GM19463 (cell line): ENCODE data around the gene RNF187.

Experiments
- ATAC-seq: cut with Tn5 transposase; IDR thresholded peaks from one replicate; pipeline ENCODE4 v1.9.1; 2021; ENCODE audit warnings: mild to moderate bottlenecking, moderate library complexity; ENCODE audit not compliant: unreplicated experiment

The RNF187 gene

DNA sequence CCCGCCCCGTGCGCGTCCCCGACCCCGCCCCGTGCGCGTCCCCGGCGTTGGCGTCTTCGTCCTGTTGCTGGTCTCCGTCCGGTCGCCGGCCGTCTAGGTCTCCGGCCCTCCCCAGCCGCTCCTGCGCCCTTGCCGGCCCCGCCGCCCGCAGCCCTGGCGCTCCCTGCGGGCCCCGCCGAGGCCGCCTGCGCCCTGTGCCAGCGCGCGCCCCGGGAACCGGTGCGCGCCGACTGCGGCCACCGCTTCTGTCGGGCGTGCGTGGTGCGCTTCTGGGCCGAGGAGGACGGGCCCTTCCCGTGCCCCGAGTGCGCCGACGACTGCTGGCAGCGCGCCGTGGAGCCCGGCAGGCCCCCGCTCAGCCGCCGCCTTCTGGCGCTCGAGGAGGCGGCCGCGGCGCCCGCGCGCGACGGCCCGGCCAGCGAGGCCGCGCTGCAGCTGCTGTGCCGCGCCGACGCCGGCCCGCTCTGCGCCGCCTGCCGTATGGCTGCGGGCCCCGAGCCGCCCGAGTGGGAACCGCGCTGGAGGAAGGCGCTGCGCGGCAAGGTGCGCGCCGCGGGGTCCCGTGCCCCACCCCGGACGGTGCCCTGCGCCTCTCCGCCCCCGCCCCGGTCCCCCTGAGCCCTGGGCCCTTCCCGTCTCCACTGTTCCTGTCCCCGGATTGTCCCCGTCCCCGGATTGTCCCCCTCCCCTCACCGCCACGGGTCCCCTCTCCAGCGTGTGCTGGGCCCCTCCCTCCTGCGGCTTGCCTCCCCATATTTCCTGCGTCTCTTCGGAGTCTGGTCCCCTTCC lies at the start of gene RNF187:
RNF187 (plus strand) TSS at position 47 of the 789 bp plus-strand sequence.
- peak; percentile 55 for ATAC-seq

DNA sequence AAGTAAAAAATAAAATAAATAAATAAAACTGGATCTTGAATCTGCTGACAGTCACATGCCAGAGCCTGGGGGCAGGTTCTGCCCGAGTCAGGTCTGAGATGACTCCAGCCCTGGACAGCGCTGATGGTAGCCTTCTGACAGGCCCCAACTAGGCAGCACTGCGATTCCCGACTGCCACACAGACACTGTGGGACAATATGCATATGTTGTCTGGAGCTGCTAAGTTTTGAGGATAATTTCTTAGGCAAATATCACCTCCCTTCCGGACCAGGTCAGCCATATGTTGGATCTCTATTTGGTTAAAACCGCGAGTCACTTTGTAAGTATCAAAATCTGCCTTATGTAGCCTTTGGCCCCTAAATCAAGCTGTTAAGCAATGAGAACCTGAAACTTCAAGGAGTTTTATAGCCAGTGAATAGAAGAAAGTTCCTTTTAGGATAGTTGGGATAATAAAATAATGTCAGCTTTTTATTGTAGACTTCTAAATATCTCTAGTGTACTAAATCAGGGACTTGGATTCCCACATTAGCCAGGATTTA lies 49.7 kb upstream of the RNF187 start:
- ATAC-seq = no peak

DNA sequence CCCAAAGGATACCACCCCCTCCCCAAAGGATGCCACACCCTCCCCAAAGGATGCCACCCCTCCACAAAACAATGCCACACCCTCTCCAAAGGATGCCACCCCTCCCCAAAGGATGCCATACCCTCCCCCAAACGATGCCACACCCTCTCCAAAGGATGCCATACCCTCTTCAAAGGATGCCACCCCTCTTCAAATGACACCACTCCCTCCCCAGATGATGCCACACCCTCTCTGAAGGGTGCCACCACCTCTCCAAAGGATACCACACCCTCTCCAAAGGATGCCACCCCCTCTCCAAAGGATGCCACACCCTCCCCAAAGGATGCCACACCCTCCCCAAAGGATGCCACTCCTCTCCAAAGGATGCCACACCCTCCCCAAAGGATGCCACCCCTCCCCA lies 48.9 kb upstream of the RNF187 start:
- no peak for ATAC-seq

DNA sequence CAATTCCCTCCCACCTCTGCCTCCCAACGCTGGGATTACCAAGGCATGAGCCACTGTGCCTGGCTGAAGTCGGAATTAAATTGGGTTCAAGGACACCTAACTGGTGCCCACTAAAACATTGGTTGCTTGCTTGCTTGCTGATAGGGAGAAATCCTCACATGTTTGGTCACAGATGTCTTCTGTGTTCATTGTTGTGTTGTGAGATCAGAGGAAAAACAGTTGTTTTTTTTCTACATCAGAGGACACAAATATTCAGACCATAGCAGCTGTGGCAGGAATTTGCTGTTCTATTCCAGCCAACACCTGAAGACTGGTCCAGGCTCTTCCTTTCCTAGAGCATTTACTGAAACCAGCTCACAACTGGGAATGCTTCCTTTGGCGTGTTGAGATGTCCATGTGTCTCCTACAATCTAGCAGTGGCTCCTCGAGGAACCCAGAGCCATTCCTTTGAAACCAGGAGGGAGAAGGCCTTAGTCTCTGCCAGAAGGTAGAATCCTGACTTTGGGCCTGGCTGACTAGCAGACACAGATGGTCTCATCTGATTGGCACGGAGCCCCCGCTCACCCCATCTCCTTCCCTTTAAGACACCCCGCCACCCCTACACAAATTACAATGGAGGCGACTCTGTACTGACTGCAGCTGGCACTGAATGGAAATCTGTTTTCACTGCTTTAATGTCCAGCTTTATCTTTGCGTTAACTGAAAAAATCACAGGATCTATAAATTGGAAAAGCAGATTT lies 46.3 kb upstream of the RNF187 start:
- ATAC-seq = no peak

DNA sequence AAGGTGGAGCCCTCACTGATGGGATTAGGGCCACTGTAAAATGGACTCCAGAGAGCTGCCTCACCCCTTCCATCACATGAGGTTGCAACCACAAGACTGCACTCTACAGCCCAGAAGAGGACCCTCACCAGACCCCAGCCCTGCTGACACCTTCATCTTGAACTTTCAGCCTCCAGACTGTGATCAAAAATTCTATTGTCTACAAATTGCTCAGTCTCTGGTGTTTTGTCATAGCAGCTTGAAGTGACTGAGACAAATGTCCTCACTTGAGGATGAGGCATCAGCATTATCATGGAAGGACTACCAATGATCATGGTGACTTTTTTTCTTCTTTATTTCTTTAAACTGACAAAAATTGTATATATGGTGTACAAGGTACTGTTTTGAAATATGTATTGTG lies 43.8 kb upstream of the RNF187 start:
- ATAC-seq = no peak

DNA sequence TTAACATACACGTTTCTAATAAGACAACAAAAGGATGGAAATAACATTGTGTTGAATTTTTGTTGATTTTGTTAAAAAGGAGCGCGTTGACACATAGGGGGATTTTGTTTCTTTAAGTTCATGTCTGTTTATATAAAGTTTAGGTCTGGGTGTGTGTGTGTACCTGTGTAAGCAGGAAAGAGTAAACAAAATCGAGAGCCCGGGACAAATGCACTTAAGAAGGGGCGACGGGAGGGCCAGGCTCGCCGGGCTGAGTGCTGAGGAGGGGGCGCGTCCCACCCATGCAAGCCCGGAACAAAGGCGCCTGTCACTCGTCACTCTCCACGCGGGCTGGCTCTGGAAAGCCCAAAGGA lies 41.7 kb upstream of the RNF187 start:
- ATAC-seq = no peak

DNA sequence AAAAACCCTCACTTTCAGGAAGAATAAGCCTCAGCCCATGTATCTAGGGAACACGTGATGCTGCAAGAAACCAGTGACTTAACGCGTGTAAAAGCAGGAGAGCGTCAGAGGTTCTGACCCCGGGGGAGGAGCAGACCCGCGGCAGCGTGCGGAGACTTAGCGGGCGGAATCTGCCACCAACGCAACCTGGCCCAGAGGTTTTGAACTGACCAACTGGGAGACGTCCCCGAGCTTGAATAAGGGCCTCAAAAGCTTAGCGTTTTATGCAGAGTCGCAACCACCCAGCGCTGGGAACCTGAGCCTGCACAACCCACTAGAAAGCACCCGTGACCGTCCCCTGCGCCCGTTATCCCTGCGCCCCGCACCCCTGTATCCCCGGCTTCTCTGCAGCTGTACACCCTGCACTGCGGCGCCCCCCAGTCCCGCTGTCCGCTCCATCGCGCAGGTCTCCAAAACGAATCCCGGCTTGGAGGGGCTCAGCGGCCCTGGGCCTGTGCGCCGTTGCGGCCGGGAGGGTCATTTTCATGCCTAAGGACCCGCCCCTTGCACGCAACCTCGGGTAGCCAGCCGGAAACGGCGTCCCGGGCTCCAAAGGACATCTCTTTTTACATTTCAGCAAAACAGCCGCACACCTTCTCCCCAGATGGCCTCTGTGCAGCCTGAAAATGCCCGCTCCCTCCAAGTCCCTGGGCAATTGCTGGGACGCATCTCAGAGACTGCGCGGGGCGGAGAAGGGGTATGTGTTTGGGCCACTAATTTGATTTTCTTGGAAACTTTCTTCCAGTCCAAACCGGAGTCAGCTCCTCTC lies 41.1 kb upstream of the RNF187 start:
- ATAC-seq = no peak

DNA sequence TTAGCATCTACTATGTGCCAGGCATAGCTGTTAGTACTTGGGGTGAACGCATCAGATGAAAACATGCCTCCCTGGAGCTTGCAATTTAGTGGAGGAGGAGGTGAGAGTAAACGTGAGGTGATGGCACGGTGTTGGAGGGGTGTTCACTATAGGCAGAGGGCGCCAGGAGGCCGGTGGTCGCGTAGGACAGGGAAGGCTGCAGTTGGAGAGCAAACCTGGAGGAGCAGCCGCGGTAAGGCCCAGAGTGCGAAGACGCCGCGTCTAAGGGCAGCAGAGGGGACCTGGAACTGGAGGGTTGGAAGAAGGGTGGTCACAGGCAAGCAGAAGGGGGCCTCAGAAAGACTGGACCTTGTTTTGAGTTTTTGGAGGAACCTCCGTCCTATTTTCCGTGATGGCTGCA lies 40.3 kb upstream of the RNF187 start:
- ATAC-seq = no peak

DNA sequence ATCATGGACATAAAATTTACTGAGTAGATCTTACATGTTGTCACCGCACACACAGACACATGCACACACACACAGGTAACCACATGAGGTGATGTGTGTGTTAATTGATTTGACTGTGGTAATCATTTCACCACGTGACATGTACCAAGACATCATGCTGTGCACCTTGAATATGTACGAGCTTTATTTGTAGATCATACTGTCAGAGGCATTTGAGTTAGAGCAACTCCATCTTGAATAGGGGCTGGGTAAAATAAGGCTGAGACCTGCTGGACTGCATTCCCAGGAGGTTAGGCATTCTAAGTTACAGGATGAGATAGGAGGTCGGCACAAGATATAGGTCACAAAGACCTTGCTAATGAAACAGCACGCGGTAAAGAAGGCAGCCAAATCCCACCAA lies 38.8 kb upstream of the RNF187 start:
- ATAC-seq = no peak

DNA sequence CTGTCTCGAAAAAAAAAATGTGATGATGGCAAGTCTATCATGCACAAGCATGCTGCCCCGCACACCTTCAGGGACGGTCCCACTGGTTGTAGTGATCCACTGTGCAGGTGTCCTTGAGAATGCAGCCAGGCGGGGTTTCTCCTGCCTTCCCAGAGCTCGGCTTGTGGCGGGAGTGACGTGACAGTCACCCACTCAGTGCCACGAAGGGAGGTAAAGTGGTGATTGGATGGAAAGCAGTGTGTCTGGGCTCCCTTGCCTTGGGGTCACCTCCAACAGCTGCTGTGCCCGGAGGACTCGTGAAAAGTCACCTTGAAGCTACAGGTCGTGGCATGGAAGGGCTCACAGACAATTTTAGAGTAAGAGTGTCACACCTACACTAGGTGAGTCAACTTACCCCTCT lies 37.0 kb upstream of the RNF187 start:
- no peak for ATAC-seq

DNA sequence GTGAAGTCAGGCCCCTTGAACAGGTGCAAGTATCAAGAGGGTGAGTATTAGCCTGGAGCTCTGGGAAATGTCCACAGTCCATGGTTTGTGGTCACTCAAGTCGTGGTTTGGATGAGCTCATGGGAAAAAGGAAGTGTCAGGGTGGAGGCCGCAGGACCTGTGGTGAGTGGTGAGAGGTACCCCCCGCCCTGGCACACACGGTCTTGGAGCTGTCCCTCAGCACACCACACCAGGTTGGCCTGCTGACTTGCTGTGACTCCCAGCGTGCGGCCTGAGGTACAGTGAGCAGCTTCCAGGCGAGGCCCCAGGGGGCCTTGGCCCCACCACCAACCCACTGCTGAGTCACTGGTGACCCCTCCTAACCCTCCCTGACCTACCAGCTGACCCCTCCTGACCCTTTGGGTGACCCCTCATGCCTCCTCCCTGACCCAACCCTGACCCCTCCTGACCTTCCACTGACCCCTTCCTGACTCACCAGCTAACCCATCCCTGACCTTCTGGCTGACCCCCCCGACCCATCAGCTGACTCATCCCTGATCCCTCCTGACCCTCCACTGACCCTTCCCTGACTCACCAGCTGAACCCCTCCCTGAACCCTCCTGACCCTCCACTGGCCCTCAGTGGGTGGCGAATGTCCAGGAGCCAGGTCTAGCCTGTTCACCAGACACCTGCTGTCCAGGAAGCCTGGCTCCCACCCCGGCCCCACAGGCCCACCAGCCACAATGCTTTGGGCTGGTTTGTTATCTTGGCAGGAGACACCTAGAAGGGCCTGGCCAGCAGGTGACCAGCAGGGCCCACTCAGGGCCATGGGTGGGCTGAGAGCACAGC lies 34.8 kb upstream of the RNF187 start:
- no peak for ATAC-seq

DNA sequence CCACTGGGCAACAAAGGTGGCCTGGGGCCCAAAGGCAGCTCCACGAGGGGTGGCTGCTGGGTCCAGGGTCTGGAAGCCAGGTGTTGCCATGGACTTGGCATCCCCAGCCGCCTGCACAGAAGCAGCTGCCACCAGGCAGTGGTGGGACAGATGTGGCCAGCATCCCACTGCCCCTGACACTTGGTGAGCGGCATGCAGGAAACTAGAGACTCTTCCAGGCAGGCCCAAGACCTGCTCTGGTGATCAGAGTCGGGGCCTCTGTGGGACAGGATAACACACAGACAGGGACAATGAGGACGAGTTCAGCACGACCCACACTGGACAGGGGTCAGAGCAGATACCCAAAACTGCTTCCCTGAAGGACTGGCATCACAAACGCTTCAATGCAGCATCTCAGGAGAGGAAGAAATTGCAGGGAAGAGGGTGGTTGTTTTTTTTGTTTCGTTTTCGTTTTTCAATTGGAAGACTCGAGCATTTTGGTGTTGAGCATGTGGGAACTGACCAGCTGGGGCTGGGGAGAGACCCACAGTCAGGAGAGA lies 34.1 kb upstream of the RNF187 start:
- ATAC-seq = no peak

DNA sequence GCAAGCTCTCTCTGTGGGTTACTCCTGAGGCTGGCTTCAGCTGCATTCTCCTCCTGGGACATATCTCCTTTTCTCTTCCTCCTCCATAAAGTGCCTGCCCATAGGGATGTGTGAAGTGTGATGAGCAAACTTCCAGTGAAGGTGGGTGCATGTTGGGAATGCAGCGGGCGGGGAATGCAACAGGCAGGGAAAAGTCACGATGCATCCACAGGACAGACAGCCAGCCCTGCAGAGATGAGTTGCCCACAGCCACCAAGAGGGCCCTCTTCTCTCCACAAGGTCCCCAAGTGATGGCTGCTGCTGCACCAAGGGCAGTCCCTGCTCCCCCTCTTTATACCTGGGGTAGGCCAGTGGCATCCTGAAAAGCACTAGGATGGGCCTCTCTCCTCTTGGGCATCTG lies 33.6 kb upstream of the RNF187 start:
- no peak for ATAC-seq

DNA sequence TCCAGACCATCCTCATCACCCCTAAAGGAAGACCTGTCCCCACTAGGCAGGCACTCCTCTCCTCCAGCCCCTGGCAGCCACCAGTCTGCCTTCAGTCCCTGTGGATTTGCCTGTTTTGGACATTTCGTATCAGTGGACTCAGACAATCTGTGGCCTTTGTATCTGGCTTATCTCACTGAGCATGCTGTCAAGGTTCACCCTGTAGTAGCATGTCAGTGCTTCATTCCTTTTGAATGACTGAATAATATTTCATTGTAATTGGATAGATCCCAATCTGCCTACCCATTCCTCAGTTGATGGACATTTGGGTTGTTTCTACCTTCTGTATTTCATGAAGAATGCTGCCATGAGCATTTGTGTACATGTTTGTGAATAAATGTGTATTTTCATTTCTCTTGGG lies 32.9 kb upstream of the RNF187 start:
- no peak for ATAC-seq

DNA sequence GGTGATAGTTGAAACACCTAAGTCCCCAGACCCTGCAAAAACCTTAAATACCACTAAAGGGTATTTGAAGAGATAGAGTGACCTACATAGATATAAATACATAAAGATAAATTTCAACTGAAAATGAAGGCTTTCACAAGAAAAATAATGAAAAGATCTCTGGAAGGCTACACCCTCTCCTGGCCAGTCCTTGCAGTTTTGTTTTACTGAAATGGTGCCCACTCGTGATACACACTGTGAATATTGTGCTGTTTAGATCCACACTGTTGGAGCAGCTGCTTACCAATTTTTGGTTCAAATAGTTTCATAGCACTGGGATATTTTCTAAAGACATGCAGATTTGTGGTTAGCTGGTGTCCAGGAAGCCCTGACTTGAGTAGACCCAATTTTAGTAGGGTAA lies 31.5 kb upstream of the RNF187 start:
- no peak for ATAC-seq

DNA sequence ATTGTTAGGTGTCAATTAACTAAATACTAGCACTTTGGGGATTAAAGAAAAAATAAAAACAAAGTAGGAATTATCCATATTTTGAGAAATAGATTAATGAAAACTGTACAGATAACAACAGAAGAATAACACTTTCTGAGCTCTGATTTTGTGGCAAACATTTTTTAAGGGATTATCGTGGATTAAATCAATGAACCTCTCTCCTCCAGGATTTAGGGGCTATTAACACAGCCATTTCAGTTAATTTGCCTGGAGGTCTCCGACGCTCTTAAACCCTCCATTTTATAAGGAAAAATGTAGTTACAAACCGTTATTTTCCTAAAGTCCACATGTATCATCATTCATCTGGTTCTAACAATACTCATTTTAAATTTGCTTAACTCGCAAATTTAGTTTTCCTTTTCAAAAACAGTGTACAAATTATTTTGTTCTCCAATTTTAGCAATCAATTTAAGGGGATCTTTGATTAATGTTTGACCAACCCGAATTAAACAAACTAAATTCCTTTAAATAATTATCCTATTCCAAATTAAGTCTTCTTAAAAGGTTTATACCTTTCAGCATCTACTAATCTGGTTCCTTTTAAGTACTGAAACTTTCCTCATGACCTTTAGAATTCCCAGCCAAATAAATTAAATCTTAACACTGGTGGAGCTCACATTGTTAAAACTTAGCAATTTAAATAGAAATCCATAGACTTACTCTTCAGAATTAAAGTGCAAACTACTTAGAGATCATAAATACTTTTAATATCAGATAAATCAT lies 30.7 kb upstream of the RNF187 start:
- ATAC-seq = no peak

DNA sequence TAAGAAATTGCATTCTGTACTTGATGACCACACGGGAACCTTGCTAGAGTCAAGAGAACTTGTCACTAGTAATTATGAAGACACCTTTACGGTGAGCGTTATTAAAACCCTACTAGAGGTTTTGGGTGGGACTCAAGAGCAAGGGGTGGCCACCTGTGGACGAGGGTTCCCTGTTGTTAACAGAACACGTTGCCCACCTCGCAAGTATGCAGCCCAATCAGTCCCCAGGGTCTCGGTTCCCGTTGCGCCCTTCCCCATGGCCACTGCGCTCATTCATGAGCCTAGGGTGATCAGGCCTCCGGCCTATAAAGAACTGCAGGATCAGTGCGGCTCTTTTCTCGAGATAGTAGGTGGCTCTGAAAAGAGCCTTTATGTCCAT lies 30.2 kb upstream of the RNF187 start:
- ATAC-seq = peak; percentile 4

DNA sequence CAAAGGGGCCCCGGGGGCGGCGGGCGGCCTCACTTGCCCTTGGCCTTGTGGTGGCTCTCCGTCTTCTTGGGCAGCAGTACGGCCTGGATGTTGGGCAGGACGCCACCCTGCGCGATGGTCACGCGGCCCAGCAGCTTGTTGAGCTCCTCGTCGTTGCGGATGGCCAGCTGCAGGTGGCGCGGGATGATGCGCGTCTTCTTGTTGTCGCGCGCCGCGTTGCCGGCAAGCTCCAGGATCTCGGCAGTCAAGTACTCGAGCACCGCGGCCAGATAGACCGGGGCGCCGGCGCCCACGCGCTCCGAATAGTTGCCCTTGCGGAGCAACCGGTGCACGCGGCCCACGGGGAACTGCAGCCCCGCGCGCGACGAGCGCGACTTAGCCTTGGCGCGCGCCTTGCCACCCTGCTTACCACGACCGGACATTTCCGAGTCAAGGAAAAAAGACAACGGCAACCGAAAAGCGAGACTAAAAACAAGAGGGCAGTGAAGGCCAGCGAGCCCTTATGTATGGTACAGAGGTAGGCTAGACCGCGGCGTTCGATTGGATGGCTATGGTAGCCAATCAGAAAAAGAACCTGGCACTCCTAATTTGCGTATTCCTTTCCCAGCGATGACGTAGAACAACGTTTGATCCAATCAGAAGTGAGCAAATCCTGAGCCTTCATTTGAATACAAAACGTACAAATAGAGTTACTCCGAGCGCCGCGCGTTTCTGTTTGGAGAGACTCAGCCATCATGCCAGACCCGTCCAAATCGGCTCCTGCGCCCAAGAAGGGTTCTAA lies 29.6 kb upstream of the RNF187 start:
- peak; percentile 82 for ATAC-seq
